Coronary artery (tissue), 2 donors: Measurements from ENCODE around the gene MAST4.

ENCODE experiments used
- DNase-seq: peaks from one replicate; pipeline ENCODE4 v3.0.0-alpha.2; 2017; ENCODE audit warnings: low spot score
- H3K27ac ChIP-seq, 2 donors: fragments of 200-600 bp; sonication (generic); one replicate each; pipeline ENCODE4 v1.5.1; 2016 to 2019
- H3K4me3 ChIP-seq: fragments of 200-600 bp; sonication (generic); 2 replicates; pipeline ENCODE4 v1.5.1; 2016; ENCODE audit warnings: mild to moderate bottlenecking, moderate library complexity
- CTCF ChIP-seq: fragments of 200-600 bp; sonication (generic); IDR thresholded peaks from one replicate; pipeline ENCODE4 v1.5.1; 2019; ENCODE audit warnings: antibody characterized with exemption

MAST4 gene

GRCh38 chr5:67005737-67006499, 409.7 kb downstream of the MAST4 start:
- Histone ChIP-seq H3K27ac (peak overlapping the region; percentile 76 to 93), H3K4me3 (peak overlapping the region; percentile 79)
- TF ChIP-seq CTCF, result no peak
- no peak for DNase-seq

DNA sequence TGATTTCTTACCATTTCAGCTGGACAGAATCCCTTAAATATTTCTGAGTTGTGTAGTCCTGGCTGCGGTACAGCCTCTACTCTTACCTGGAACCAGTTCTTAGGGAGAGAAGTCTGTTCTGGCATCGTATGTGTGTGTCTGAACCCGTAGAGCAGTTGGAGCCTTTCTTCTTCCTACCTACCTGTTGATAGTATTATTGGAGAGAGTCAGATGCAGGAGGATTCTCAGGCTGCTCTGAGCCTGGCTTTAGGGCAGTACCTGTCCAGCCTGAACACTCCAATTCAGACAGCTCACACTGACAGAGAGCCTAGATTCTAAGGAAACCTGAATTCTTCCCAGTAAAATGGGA, 410.3 kb downstream of the MAST4 start:
- Histone ChIP-seq H3K4me3 (peak overlapping the region; percentile 79), H3K27ac (peak overlapping the region; percentile 2 to 76)
- no peak for TF ChIP-seq CTCF
- no peak for DNase-seq

DNA sequence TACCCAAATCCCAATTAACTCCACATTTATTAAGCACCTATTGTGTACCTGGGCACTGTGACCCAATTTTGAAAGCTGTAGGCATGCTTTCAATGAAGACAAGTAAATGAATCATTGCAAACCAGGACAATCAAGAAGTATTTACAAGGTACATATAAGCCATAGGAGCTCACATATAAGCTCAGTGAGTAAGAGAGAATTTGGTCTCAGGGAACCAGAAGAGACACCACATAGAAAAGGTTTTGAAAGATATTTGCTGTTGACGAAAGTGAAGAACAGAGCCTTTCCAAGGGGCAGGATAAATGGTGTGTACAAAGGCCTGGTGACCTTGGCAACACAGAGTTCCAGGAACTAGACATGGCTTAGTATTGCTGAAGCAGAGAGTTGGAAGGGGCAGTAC, 412.8 kb downstream of the MAST4 start:
- Histone ChIP-seq H3K27ac (no peak overlapping the region), H3K4me3 (no peak overlapping the region)
- no peak for TF ChIP-seq CTCF
- no peak for DNase-seq

DNA sequence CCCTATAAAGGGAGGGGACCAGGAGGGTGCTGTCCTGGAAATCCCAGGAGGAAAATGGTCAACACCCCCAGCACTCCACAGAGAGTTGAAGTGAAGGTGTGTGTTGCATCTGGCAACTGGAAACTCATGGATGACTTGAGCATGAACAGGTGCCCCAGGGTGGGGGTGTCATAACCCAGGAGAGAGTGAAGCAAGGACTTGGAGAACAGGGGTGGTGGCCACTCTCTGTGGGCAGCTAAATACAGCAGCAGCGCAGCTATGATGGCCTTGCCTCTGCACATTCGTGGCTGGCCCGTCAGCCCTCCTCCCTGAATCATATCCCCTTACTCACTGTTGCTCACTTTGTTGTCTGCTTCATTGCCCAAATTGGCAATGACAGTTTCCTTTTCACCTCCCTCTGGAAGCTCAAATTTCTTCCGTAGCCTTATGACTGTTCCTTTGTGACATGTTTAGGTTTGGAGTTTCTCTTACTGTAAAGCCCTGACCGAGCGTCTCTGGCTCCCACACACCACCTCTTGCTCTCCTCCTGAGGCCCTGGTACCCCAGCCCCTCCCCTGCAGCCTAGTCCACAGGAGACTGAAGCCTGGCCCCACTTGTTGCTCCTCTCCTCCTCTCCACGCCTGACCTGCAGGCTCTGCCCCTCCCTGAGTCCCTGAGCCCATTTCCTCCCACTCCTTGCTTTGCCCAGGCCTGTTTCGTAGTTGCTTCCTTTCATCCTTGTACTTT, 414.7 kb downstream of the MAST4 start:
- Histone ChIP-seq H3K27ac (peak overlapping the region; percentile 44 to 69), H3K4me3 (peak overlapping the region; percentile 41)
- no peak for TF ChIP-seq CTCF
- no peak for DNase-seq

DNA sequence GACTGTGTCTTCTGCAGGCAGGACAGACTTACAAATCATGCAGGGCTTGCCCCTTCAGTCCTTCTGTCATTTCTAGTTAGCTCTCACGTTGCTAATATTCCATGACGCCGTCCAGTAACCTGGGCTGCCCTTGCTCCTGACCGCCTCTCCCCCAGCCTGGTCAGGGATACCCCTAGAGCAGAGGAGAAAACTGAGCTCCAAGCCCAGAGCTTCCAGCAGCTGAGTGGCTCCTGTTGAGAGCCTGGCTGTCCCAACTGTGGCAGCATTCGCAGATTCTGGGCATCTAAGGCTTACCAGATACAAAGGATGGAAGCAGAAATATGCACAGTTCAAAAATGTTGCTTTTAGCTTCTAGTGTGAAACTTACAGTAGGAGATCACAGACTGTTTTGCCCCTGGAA, 415.2 kb downstream of the MAST4 start:
- no peak for TF ChIP-seq CTCF
- peak overlapping the region; percentile 41 for H3K4me3 ChIP-seq

GRCh38 chr5:67012171-67012570, 416.0 kb downstream of the MAST4 start:
- no peak overlapping the region for H3K4me3 ChIP-seq
- DNase-seq, result no peak
- no peak for TF ChIP-seq CTCF
- peak overlapping the region; percentile 25 to 69 for H3K27ac ChIP-seq

More for the DNA sequence above, 415.2 kb downstream of the MAST4 start:
- H3K27ac ChIP-seq, result peak overlapping the region; percentile 44 to 69
- no peak for DNase-seq

DNA sequence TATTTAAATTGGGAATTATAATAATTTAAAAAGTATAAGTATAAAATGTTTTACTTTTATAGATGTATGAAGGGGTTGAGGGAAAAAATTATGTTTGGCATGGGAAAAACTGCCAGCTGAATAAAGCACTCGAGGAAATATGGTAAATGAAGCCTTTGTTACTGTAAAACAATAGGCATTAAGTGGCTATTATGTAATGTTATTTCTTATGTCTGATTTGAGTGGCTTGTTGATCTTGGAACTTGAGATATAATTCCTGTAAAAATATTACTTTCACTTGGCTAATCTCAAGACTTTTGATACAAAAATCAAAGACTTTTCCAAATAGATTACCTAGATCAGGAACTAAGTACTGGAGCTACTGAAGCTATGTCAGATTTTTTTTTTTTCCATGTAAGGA, 417.5 kb downstream of the MAST4 start:
- no peak for TF ChIP-seq CTCF
- no peak overlapping the region for H3K4me3 ChIP-seq
- DNase-seq, result no peak
- H3K27ac ChIP-seq, result peak overlapping the region; percentile 62 to 84
